SK-N-SH (cell line): ENCODE data around the gene SOCS3. TPM values are rescaled to one million over a fixed set of nuclear protein-coding genes. Genes with fewer than 3 reads are reported as not detected.
A peak's percentile ranks its signal among the peaks of the same experiment; 100 is the strongest.

Experiments
- CTCF ChIA-PET: fragments of 300-600, 350-600 bp; formaldehyde crosslinking; extraction: SDS; loops from one replicate; lab custom pipeline; 2021; lab: Yijun Ruan, JAX
- POLR2A ChIA-PET: fragments of 350-600 bp; sonication (Branson Sonifier 250); formaldehyde crosslinking; extraction: SDS; loops from one replicate; lab custom pipeline; 2020; ENCODE audit warnings: antibody characterized with exemption, inconsistent platforms; lab: Yijun Ruan, JAX
- DNase-seq: peaks from one replicate; pipeline ENCODE4 v3.0.0; 2012
- H2AFZ ChIP-seq: fragments of 200-600 bp; sonication (generic); 2 replicates; pipeline ENCODE4 v1.8.1; 2016; ENCODE audit warnings: antibody characterized with exemption, mild to moderate bottlenecking, low read depth
- H3F3A ChIP-seq: fragments of 200-600 bp; sonication (generic); replicated peaks from 2 replicates; pipeline ENCODE3; 2016; ENCODE audit warnings: antibody characterized with exemption, mild to moderate bottlenecking; ENCODE audit not compliant: insufficient read depth
- H3K27ac ChIP-seq, 2 experiments: fragments of 200-500 bp in 1 of 2; fragments of 200-600 bp in 1 of 2; sonication (Bioruptor generic) in 1 of 2; sonication (generic), shearing (Covaris generic) in 1 of 2; 2 replicates each; pipeline versions ENCODE4 v1.5.1 to v1.6.1; 2014 to 2016; ENCODE audit warnings: low read depth in 2 of 2, inconsistent platforms in 1 of 2, low read length in 1 of 2, mild to moderate bottlenecking in 1 of 2, mixed read lengths in 1 of 2
- H3K27me3 ChIP-seq: fragments of 200-600 bp; sonication (generic), shearing (Covaris generic); 2 replicates; pipeline ENCODE4 v1.6.1; 2016; ENCODE audit warnings: mixed run types; ENCODE audit not compliant: insufficient read depth
- H3K36me3 ChIP-seq, 2 experiments: fragments of 200-500 bp in 1 of 2; fragments of 200-600 bp in 1 of 2; sonication (Bioruptor generic) in 1 of 2; sonication (generic) in 1 of 2; replicated peaks in 1 of 2; 2 replicates each; pipeline versions ENCODE3 to v1.5.1; 2014 to 2016; ENCODE audit warnings: low read length in 1 of 2, mild to moderate bottlenecking in 1 of 2; ENCODE audit not compliant: insufficient read depth in 2 of 2, control insufficient read depth in 1 of 2
- H3K4me1 ChIP-seq, 2 experiments: fragments of 200-500 bp in 1 of 2; fragments of 200-600 bp in 1 of 2; sonication (Bioruptor generic) in 1 of 2; sonication (generic), shearing (Covaris generic) in 1 of 2; 2 replicates each; pipeline versions ENCODE4 v1.5.1 to v1.6.1; 2014 to 2016; ENCODE audit warnings: low read depth in 1 of 2, low read length in 1 of 2, mixed run types in 1 of 2; ENCODE audit not compliant: insufficient read depth in 2 of 2, control insufficient read depth in 1 of 2
- H3K4me2 ChIP-seq: fragments of 200-600 bp; sonication (generic), shearing (Covaris generic); 2 replicates; pipeline ENCODE4 v1.6.1; 2017; ENCODE audit warnings: mixed run types
- H3K4me3 ChIP-seq, 2 experiments: fragments of 200-500 bp in 1 of 2; fragments of 200-600 bp in 1 of 2; sonication (Bioruptor generic) in 1 of 2; sonication (generic), shearing (Covaris generic) in 1 of 2; 2 replicates each; pipeline versions ENCODE4 v1.5.1 to v1.8.1; 2014 to 2016; ENCODE audit warnings: low read depth in 2 of 2, inconsistent platforms in 1 of 2, low read length in 1 of 2, mild to moderate bottlenecking in 1 of 2, mixed read lengths in 1 of 2, moderate library complexity in 1 of 2
- H3K79me2 ChIP-seq: fragments of 200-600 bp; sonication (generic); 2 replicates; pipeline ENCODE4 v1.8.1; 2017; ENCODE audit warnings: mild to moderate bottlenecking; ENCODE audit not compliant: insufficient read depth
- H3K9ac ChIP-seq: fragments of 200-600 bp; sonication (generic); 2 replicates; pipeline ENCODE4 v1.6.1; 2017; ENCODE audit warnings: mixed run types
- H3K9me2 ChIP-seq: fragments of 200-600 bp; sonication (generic); 2 replicates; pipeline ENCODE4 v1.6.1; 2017; ENCODE audit warnings: mixed run types
- H3K9me3 ChIP-seq: fragments of 200-600 bp; sonication (generic); 2 replicates; pipeline ENCODE4 v1.6.1; 2017; ENCODE audit warnings: mixed run types, mild to moderate bottlenecking, moderate library complexity
- H4K20me1 ChIP-seq: fragments of 200-600 bp; sonication (generic); 2 replicates; pipeline ENCODE4 v1.6.1; 2017; ENCODE audit warnings: mild to moderate bottlenecking, mixed run types; ENCODE audit not compliant: insufficient read depth
- CHD2 ChIP-seq: fragments of 150-350 bp; IDR thresholded peaks from 2 replicates; pipeline ENCODE4 v1.6.1; 2018; ENCODE audit warnings: low read length; ENCODE audit not compliant: partially characterized antibody
- CTCF ChIP-seq: fragments of 200-600 bp; sonication (generic); IDR thresholded peaks from 2 replicates; pipeline ENCODE4 v1.6.1; 2017; ENCODE audit warnings: antibody characterized with exemption, mild to moderate bottlenecking, moderate library complexity
- ELF1 ChIP-seq: IDR thresholded peaks from 2 replicates; pipeline ENCODE4 v1.4.0; 2012
- EP300 ChIP-seq, 2 experiments: IDR thresholded peaks; 2 replicates each; pipeline versions ENCODE4 v1.4.0 to v1.6.1; 2012; ENCODE audit warnings: borderline replicate concordance in 1 of 2, low read depth in 1 of 2, low read length in 1 of 2
- FOSL2 ChIP-seq: IDR thresholded peaks from 2 replicates; pipeline ENCODE4 v1.4.0; 2012; ENCODE audit warnings: low read depth, mild to moderate bottlenecking, moderate library complexity, borderline replicate concordance
- FOXJ3 ChIP-seq: sonication (generic); formaldehyde crosslinking; IDR thresholded peaks from 2 replicates; pipeline ENCODE4 v1.5.1; 2020; ENCODE audit warnings: mild to moderate bottlenecking, missing genetic modification reagents
- FOXM1 ChIP-seq: IDR thresholded peaks from 2 replicates; pipeline ENCODE4 v1.4.0; 2012; ENCODE audit warnings: low read depth, mild to moderate bottlenecking
- GABPA ChIP-seq: IDR thresholded peaks from 2 replicates; pipeline ENCODE4 v1.4.0; 2012; ENCODE audit warnings: low read depth, mild to moderate bottlenecking
- GATA2 ChIP-seq: sonication (generic); formaldehyde crosslinking; IDR thresholded peaks from 2 replicates; pipeline ENCODE4 v1.5.0; 2020; ENCODE audit warnings: mild to moderate bottlenecking, missing genetic modification reagents
- MEF2A ChIP-seq: IDR thresholded peaks from 2 replicates; pipeline ENCODE4 v1.4.0; 2012; ENCODE audit warnings: low read depth, borderline replicate concordance
- NFIC ChIP-seq: IDR thresholded peaks from 2 replicates; pipeline ENCODE4 v1.4.0; 2012; ENCODE audit warnings: borderline replicate concordance
- POLR2AphosphoS5 ChIP-seq: IDR thresholded peaks from 2 replicates; pipeline ENCODE4 v1.6.1; 2012; ENCODE audit warnings: low read depth, low read length
- RAD21 ChIP-seq: IDR thresholded peaks from 2 replicates; pipeline ENCODE4 v1.6.1; 2012; ENCODE audit warnings: mild to moderate bottlenecking, low read length
- TAF1 ChIP-seq: IDR thresholded peaks from 2 replicates; pipeline ENCODE4 v1.6.1; 2012; ENCODE audit warnings: low read depth, mild to moderate bottlenecking, low read length, moderate library complexity, borderline replicate concordance
- WGBS: methylation state at CpG from one replicate; pipeline ENCODE4 v1.1.6; 2017; ENCODE audit warnings: low lambda C conversion rate; 5-methylcytosine and 5-hydroxymethylcytosine counted together
- polyA plus RNA-seq, 3 experiments: library from polyadenylated mRNA; depleted of rRNA; stranded (reverse); fragments of >200 nt; gene quantifications; 2 replicates each; pipeline ENCODE4 v1.2.3, GENCODE V29; 2012
- TF ChIP-seq, protein P1 (sequence below): IDR thresholded peaks from 2 replicates; pipeline ENCODE4 v1.4.0; 2012; ENCODE audit warnings: low read depth, borderline replicate concordance
- TF ChIP-seq, protein P2 (sequence below): IDR thresholded peaks from 2 replicates; pipeline ENCODE4; 2012

Gene SOCS3
- polyA plus RNA-seq, 1 of the 3 experiments (the other 2 are of a cell fraction), result 24.9 TPM

- H3K27ac ChIP-seq, result no peak overlapping the region
- H3K27me3 ChIP-seq, result no peaks in the 10 kb centered on the region
- H2AFZ ChIP-seq, result no peak overlapping the region
- peak; percentile 22 for DNase-seq
- POLR2A ChIA-PET, result no interaction called here
- H3K79me2 ChIP-seq, result no peaks in the 10 kb centered on the region
- no peaks in the 10 kb centered on the region for H3K9me2 ChIP-seq
- CTCF ChIA-PET, result interaction anchor here (0.9 to 8.2 kb wide), 4 partner anchors 9 to 390 kb away, joined by 3 to 66 read pairs (median 4); partner anchors contain the start of gene SOCS3
- no peaks in the 10 kb centered on the region for H3K9me3 ChIP-seq
- TF ChIP-seq, protein P1, sequence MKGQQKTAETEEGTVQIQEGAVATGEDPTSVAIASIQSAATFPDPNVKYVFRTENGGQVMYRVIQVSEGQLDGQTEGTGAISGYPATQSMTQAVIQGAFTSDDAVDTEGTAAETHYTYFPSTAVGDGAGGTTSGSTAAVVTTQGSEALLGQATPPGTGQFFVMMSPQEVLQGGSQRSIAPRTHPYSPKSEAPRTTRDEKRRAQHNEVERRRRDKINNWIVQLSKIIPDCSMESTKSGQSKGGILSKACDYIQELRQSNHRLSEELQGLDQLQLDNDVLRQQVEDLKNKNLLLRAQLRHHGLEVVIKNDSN, result no peak
- no peak for TF ChIP-seq TAF1
- no peak for TF ChIP-seq GATA2 (CRISPR knock-in tag)
- TF ChIP-seq, protein P2, sequence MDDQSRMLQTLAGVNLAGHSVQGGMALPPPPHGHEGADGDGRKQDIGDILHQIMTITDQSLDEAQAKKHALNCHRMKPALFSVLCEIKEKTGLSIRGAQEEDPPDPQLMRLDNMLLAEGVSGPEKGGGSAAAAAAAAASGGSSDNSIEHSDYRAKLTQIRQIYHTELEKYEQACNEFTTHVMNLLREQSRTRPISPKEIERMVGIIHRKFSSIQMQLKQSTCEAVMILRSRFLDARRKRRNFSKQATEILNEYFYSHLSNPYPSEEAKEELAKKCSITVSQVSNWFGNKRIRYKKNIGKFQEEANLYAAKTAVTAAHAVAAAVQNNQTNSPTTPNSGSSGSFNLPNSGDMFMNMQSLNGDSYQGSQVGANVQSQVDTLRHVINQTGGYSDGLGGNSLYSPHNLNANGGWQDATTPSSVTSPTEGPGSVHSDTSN, result no peak
- TF ChIP-seq EP300 (IDR thresholded peaks at IDR 0.05; ENCODE audit: borderline replicate concordance in 1 of 2, low read depth in 1 of 2, low read length in 1 of 2), result no peak
- TF ChIP-seq FOXM1, result no peak
- no peak for TF ChIP-seq CHD2
- no peak for TF ChIP-seq CTCF
- TF ChIP-seq MEF2A, result no peak
- no peak for TF ChIP-seq RAD21
- TF ChIP-seq ELF1, result no peak
- no peak for TF ChIP-seq FOXJ3 (CRISPR knock-in tag)
- TF ChIP-seq NFIC, result no peak
- no peak for TF ChIP-seq GABPA
- TF ChIP-seq POLR2AphosphoS5, result no peak
- TF ChIP-seq FOSL2, result no peak
- no peak overlapping the region for H3K9ac ChIP-seq
- H3K4me2 ChIP-seq, result no peak overlapping the region
- WGBS, result 78% methylated on average over 8 of the region's 8 CpGs
- H3K4me1 ChIP-seq, result peaks cover 32 to 40% of the 10 kb centered on the region in 2 experiments; a peak in 3 of 4 replicates
- no peaks in the 10 kb centered on the region for H3K36me3 ChIP-seq
- peaks cover 29% of the 10 kb centered on the region for H3F3A ChIP-seq
- no peak overlapping the region for H3K4me3 ChIP-seq
- no peaks in the 10 kb centered on the region for H4K20me1 ChIP-seq
Measured at GRCh38 chr17:78318407-78318806, 41.5 kb downstream of the SOCS3 start.
